H1 (cell line): Measurements from ENCODE around the gene DPP4. TPM values are rescaled to one million over a fixed set of nuclear protein-coding genes. Genes with fewer than 3 reads are reported as not detected.

Experiments
- CBX5 ChIP-seq: fragments of 300-800, 300-1000 bp; sonication (generic); IDR thresholded peaks from 2 replicates; pipeline ENCODE4 v1.7.1; 2016; ENCODE audit warnings: antibody characterized with exemption, low read length, low read depth
- CHD7 ChIP-seq: fragments of 300-600 bp; sonication (generic); IDR thresholded peaks from 2 replicates; pipeline ENCODE4 v1.7.1; 2012; ENCODE audit warnings: low read length, moderate library complexity, mild to moderate bottlenecking, inconsistent platforms; ENCODE audit not compliant: insufficient replicate concordance
- MAFK ChIP-seq: IDR thresholded peaks from 2 replicates; pipeline ENCODE4 v1.6.1; 2012; ENCODE audit warnings: low read depth, mild to moderate bottlenecking, improper control_type of control experiment, low read length
- NANOG ChIP-seq: IDR thresholded peaks from 2 replicates; pipeline ENCODE4 v1.6.1; 2011; ENCODE audit warnings: low read length, low read depth, mild to moderate bottlenecking, inconsistent platforms; ENCODE audit not compliant: insufficient read depth, poor library complexity, severe bottlenecking
- POLR2AphosphoS5 ChIP-seq: IDR thresholded peaks from 2 replicates; pipeline ENCODE4 v1.6.1; 2011; ENCODE audit warnings: low read depth, low read length
- POU5F1 ChIP-seq: IDR thresholded peaks from 2 replicates; pipeline ENCODE4 v1.6.1; 2011; ENCODE audit warnings: low read depth, mild to moderate bottlenecking, low read length, moderate library complexity
- TCF12 ChIP-seq: IDR thresholded peaks from 2 replicates; pipeline ENCODE4 v1.6.1; 2011; ENCODE audit warnings: low read depth, mild to moderate bottlenecking, low read length
- TEAD4 ChIP-seq: IDR thresholded peaks from 2 replicates; pipeline ENCODE4 v1.6.1; 2012; ENCODE audit warnings: low read depth, low read length, inconsistent platforms, mixed read lengths
- polyA plus RNA-seq, 7 experiments: library from polyadenylated mRNA; depleted of rRNA in 3 of 7; stranded (reverse) in 5 of 7; unstranded in 2 of 7; fragments of >200 nt in 5 of 7; fragments of 200-250 nt in 2 of 7; gene quantifications; 1 replicate in 5 of 7; 2 replicates in 1 of 7; 4 replicates in 1 of 7; pipeline versions ENCODE4 v1.2.1 to v1.2.3, GENCODE V29; 2011 to 2013; ENCODE audit warnings: missing spikeins in 2 of 7, mixed read lengths in 2 of 7
- total RNA-seq: library from RNA; stranded (reverse); fragmentation: NEBNext Ultra II Directional; extraction: Animal tissue kit (Norgen Biotek cat#: 25700); gene quantifications from 2 replicates; pipeline ENCODE4 v1.2.1, GENCODE V29; 2021

The DPP4 gene
- total and polyA plus RNA-seq, 2 of the 8 experiments (the other 6 are each of a cell fraction or from before 2014, with no cell fraction given) = 1.3 to 3.1 TPM

GRCh38 chr2:162037028-162037795 lies 36.8 kb downstream of the DPP4 start (continued):
- TF ChIP-seq CHD7 (no peak), TCF12 (peak; percentile 68; the same call in 1 of the 2 replicates), CBX5 (no peak), MAFK (no peak), NANOG (peak; percentile 82), POLR2AphosphoS5 (no peak), POU5F1 (0 out of 2 replicates have a peak, but pooled peaks have one; percentile 62), TEAD4 (no peak)
